ENCODE measurements around the gene ASIP.
"Not testable (repeated sequence)": the region's sequence is repeated elsewhere in the genome, so short reads cannot be mapped to it uniquely, and the experiment has no call there.

The ASIP gene

DNA sequence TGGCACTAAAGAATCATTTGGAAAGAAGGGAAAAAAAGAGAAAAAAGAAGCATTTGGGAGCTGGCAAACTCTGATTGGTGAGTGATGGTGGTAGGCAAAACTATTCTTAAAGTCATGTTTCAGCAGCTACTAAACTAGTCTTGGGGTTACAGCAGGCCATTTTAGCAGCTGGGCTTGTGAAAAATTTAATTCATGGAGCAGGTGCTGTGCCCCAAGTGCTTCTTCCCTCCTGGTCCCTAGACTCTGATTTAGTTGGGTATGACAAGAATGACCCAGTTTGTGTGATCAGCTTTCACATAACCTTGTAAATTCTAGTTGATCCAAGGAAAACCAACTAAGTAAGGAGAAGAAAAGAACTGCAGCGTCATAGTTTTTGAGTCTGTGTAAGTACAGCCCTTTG is 1.1 kb upstream of the ASIP start:
- DNase-seq (ENCODE audit: extremely low spot score, insufficient read length, low read depth) (no peak), FAIRE-seq (no peak)

DNA sequence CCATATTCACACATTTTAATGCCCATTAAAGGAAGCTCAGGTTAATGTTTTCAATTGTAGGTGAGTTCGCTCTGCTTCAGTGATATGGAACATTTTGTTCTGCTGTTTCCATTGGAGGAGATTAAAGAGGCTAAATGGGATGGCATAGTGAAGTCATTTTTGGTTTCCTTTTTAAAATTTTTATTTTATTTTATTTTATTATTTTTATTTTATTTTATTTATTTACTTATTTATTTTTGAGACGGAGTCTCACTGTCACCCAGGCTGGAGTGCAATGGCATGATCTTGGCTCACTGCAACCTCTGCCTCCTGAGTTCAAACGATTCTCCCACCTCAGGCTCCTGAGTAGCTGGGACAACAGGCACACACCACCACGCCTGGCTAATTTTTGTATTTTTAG is 792 bp downstream of the ASIP start:
- not testable (repeated sequence) for FAIRE-seq; DNase-seq (ENCODE audit: extremely low spot score, insufficient read length, low read depth)

DNA sequence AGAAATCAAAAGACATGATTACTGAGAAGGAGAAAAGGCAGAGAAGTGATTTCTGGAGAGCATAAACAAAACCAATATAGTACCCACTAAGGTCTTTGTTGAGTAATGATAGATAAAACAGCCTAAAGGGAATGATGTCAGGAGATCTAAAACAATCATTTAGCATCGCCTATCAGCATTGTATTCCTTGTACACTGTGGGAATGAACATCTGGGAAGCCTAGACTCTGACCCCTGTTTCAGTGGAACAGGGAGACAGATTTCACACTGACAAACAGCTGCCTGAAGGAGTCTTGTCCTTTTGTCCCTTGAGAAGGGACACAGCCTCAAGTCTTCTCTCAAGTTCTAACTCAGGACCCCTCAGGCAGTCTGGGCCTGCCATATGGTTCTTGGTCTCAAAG is 1.7 kb downstream of the ASIP start:
- no peak for DNase-seq (ENCODE audit: extremely low spot score, insufficient read length, low read depth)
- FAIRE-seq = no peak

DNA sequence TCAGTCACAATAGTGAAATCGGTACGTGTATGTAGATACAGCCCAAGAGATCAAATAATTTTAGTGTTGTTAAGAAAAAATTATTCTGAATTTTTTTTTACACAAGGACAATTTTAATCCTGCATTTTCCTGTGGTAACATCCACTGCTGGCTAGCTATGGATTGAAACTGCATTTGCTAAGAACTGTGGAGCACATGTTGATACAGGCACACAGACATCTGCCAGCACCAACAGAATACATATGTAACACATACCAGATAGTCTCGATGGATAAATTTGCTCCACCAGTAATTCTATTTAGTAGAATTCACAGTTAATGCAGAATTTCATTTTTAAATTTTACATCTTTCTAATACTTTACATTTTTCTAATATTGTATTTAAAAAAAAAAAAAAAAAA is 2.2 kb downstream of the ASIP start:
- FAIRE-seq (no peak), DNase-seq (ENCODE audit: extremely low spot score, insufficient read length, low read depth) (no peak)

DNA sequence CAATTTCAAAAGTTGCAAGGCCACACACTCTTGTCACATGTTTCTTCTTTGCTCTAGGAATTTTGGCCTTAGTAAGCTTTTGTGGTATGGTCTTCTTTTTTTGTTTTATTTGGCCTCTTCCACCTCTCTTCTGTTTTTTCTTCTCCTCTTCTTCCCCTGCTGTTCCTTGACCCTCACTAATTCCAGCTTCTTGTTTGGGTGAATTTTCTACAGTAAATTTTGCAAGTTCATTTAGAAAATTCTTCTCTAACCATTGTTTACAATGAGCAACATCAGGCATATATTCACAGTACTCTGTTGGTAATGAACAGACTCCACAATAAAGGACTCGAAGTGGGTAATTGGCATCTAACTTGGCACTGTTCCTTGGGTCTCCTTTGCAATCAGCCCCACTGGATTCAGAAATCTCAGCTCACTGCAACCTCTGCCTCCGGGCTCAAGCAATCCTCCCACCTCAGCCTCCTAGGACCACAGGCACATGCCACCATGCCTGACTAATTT is 5.0 kb downstream of the ASIP start:
- DNase-seq (ENCODE audit: extremely low spot score, insufficient read length, low read depth) (no peak), FAIRE-seq (no peak)

DNA sequence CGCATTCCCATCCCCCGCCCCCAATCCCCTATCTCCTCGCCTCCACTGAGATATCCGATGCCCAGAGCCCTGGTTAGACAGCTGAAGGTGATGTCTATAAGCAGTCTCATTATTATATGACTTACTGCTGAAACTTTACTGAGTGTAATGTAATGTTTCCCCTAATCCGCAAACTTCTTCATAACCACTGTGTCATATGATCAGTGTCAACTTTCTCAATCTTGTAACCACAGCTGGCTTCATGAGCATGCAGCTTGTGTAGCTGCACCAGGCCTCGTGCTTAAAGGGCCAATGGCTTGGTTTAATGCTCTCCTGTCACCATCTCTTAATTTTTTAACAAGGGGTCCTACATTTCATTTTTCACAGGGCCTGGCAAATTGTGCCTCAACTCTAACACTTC is 8.1 kb downstream of the ASIP start:
- FAIRE-seq = no peak
- DNase-seq (ENCODE audit: extremely low spot score, insufficient read length, low read depth) = no peak

DNA sequence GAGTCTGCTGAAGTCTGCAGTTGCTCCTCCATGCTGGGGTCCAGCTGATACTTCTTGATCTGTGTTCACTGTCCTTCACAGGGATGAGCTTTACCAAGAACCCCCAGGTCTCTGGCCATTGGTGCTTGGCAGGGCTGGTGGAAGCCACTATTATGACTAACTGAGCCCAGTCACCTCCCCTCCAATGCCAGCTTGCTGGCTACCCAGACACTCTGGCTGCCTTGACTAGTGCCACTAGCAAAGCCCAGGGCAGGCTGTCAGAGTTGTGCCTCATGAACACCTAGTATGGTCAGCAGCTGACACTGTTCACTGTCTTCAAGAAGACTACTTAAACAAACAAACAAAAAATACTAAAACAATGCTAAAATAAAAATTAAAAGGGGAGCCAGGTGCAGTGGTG is 8.8 kb downstream of the ASIP start:
- FAIRE-seq (no peak), DNase-seq (ENCODE audit: extremely low spot score, insufficient read length, low read depth) (no peak)

DNA sequence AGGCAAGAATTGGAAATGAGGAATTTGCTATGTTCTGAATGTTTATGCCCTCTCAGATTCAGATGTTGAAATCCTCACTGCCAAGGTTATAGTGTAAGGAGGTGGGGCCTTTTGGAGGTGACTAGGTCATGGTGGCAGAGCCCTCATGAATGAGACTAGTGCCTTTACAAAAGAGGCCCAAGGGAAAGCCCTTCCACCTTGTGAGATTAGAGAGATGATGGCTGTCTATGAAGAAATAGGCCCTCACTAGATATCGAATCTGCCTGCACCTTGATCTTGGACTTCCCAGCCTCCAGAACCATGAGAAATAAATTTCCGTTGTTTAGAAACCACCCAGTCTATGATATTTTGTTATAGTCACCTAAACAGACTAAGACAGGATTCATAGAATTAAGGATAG is 10.4 kb downstream of the ASIP start:
- DNase-seq (ENCODE audit: extremely low spot score, insufficient read length, low read depth) (no peak), FAIRE-seq (no peak)

DNA sequence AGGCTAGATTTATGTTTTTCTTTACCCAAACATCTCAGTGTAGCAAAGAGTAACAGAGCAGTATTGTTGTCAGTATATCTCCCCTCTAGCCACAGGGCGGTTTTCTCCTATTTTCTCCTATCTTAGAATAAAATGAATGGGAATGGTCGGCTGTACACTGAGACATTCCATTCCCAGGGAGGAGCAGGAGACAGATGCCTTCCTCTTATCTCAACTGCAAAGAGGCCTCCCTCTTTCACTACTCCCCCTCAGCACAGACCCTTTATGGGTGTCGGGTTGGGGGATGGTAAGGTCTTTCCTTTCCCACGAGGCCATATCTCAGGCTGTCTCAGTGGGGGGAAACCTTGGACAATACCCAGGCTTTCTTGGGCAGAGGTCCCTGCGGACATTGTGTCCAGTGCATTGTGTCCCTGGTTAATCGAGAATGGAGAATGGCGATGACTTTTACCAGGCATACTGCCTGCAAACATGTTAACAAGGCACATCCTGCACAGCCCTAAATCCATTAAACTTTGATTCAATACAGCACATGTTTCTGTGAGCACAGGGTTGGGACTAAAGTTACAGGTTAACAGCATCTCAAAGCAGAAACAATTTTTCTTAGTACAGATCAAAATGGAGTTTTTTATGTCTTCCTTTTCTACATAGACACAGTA is 11.3 kb downstream of the ASIP start:
- DNase-seq (ENCODE audit: extremely low spot score, insufficient read length, low read depth); FAIRE-seq: not testable (repeated sequence)

DNA sequence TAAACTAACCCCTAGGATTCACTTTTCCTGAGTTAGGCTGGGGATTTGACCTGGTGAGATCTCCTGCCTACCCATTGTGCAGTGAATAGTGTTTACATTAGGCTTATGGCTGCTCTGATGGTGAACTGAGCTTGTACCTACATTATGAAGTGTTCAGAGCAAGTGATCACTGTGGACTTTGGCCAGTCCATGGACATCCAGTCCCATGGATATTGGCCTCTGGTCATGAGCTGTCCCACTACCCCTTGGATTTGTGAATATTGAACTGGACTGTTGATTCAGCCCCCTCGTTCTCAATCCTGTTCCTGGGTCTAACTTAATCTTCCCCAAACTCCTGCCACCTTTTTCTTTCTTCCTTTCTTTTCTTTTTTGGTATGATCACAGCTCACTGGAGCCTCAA is 13.8 kb downstream of the ASIP start:
- DNase-seq (ENCODE audit: extremely low spot score, insufficient read length, low read depth) (no peak), FAIRE-seq (no peak)

DNA sequence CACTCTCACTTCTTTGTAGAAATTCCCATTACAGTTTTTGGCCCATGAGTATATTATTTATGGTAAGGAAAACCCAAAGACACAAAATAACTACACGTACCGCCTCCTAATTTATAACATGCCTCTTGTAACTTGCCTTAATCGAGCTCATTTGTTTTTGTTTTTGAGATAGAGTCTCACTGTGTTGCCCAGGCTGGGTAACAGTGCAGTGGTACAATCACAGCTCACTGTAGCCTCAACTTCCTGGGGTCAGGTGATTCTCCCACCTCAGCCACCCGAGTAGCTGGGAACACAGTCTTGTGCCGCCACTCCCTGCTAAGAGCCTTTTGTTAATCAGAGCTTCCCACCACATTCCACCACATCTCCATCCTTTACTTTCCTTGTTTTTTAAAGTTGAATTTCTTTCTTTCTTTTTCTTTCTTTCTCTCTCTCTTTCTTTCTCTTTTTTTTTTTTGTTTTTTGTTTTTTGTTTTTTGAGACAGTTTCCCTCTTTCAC is 15.5 kb downstream of the ASIP start:
- no peak for FAIRE-seq

DNA sequence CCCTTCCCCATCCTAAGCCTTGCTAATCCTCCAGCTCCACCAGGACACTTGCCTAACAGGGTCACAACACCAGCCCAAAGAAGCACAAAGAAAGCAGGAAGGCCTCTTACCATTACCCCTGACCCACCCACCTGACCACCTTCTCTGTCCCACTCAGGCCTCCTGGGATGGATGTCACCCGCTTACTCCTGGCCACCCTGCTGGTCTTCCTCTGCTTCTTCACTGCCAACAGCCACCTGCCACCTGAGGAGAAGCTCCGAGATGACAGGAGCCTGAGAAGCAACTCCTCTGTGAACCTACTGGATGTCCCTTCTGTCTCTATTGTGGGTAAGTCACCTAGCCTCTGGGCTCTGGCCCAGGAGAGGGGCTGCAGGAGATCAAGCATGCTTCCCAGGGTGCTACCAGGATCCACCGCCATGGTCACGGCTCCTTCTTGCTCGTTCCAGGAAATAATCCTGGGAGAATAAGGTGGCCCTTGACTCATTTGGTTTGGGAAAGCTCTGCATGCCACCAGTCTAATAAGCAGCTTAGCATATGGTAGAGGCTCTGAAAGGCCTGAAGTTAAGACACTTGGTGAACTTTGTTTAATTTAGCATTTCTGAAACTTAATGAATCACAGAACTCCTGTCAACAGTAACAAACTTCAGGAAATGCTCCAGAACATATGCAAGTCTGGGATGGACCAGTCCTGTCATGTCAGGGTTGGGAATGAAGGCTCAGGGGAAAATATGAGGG is 19.2 kb downstream of the ASIP start:
- FAIRE-seq (no peak), DNase-seq (ENCODE audit: extremely low spot score, insufficient read length, low read depth) (no peak)

More for the DNA sequence above, 15.5 kb downstream of the ASIP start:
- DNase-seq (ENCODE audit: extremely low spot score, insufficient read length, low read depth) = no peak

DNA sequence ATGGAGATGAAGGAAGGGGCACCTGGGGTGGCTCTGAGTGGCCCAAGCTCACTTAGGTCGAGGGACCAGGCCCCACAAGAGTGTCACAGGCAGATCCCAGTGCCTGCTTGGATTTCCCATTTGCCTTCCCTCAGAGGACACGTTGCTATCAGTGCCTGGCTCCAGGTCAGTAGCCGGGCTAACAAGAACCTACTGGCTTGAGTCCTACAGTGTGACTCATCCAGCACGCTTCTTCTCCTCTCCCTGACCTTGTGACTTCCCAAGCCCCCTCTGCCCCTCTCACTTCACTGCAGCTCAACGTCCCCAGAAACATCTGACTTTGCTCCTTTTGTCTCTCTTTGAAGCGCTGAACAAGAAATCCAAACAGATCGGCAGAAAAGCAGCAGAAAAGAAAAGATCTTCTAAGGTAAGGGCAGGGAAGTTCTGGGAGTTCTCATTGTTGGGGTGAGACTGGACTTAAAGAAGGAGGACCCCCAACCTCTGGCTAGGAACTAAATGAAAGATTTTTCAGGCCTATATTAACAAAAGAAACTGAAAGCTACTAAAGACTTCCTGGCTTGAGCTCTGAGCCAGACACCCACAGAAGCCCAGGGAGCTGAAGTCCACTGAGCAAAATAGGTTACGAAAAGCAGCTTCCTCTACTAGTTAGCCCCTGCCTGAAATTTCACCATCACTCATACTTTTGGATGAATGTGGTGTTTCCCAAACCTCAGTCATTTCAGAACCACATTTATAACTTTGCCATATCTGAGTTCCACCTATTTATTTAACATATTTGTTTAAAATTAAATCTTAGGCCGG is 21.5 kb downstream of the ASIP start:
- DNase-seq (ENCODE audit: extremely low spot score, insufficient read length, low read depth) (no peak), FAIRE-seq (no peak)

DNA sequence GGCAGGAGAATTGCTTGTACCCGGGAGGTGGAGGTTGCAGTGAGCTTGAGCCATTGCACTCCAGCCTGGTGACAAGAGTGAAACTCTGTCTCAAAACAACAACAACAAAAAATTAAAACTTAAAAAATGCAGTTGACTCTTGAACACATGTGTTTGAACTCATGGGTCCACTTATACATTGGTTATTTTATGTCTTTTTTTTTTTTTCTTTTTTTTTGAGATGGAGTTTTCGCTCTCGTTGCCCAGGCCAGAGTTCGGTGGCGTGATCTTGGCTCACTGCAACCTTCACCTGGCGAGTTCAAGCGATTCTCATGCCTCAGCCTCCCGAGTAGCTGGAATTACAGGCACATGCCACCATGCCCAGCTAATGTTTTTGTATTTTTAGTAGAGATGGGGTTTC is 22.2 kb downstream of the ASIP start:
- FAIRE-seq; DNase-seq (ENCODE audit: extremely low spot score, insufficient read length, low read depth): not testable (repeated sequence)

DNA sequence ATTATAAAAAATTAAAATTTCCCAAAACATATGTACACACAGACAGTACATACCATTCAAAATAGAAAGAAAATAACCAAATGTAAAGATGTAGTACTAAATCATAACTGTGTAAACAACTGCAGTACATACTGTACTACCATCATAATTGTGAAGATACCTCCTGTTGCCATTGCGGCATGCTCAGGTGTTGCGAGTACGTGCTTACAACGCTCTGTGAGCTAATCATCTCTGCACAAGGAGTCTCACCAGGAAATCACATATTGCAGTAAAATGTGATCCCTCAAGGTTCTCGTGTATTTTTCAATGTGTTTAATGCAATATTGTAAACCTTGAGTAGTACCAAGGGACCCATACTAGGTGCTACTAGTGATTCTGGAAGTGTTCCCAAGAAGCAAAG is 22.9 kb downstream of the ASIP start:
- FAIRE-seq = no peak

DNA sequence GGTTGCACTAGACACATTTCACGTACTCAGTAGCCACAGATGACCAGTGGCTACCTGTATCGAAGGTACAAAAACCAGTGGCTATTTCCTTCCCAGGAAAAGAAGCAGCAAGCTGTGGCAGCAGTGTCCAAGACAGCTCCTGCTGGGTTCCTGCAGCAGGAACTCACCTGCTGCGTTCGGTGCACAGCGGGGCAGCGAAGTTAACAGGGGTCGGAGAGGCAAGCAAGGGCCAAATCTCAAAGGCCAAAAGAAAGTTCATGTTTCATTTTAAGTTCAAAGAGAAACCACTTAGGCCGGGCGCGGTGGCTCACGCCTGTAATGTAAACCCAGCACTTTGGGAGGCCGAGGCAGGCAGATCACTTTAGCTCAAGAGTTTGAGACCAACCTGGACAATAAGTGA is 26.9 kb downstream of the ASIP start:
- DNase-seq (ENCODE audit: extremely low spot score, insufficient read length, low read depth) (no peak), FAIRE-seq (no peak)

More for the DNA sequence above, 22.9 kb downstream of the ASIP start:
- DNase-seq (ENCODE audit: extremely low spot score, insufficient read length, low read depth) = no peak

DNA sequence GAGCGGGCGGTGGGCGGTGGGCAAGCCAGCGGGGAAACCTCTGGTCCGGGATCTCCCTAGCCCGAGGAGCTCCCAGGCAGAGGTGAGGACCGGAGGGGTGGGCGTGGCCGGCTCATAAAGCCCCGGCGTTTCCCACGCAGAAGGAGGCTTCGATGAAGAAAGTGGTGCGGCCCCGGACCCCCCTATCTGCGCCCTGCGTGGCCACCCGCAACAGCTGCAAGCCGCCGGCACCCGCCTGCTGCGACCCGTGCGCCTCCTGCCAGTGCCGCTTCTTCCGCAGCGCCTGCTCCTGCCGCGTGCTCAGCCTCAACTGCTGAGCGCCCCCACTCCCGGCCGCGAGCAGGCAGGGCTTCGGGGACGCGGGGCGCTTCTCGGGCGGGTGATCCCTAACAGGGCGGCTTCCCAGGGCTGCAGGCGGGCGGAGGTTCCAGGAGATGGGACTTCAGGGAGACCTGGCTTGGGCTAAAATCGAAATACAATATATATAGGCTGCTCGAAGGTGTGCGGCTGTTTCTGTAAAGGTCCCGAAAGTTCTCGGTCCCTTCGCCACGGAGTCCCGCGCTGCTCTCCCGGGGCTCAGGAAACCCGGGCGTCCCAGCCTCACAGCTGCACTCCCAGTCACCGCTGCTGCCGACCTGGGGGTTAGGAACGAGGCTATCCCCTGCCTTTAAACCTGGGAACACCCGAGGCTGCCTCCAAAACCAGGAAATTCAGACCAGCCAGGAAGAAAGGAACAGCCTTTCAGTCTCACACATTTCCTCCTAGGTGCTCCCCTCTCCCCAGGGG is 27.8 kb downstream of the ASIP start:
- FAIRE-seq = no peak

DNA sequence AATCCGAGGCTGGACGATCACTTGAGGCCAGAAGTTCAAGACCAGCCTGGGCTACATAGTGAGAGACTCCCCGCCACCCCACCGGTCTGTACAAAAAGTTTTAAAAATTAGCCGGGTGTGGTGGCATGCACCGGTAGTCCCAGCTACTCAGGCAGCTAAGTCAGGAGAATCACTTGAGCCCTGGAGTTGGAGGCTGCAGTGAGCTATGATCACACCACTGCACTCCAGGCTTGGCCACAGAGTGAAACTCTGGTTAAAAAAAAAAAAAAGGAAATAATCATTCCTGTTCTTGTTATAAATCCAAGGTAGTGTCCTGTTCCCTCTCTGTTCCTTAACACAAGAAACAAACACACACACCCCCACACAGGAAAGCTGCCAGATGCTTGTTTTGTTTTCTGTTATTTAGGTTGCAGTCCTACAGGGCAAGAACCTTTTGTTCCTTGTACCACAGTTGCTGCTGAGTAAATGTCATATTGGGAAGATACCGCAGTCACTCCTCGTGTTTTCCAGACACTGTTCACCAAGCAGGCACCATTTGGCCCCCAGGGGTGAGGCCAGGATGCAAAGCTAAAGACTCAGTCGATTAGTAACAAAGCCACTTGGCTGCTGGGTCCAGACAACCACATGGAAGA is 28.9 kb downstream of the ASIP start:
- FAIRE-seq (no peak), DNase-seq (ENCODE audit: extremely low spot score, insufficient read length, low read depth) (no peak)

More for the DNA sequence above, 27.8 kb downstream of the ASIP start:
- DNase-seq (ENCODE audit: extremely low spot score, insufficient read length, low read depth) = no peak

DNA sequence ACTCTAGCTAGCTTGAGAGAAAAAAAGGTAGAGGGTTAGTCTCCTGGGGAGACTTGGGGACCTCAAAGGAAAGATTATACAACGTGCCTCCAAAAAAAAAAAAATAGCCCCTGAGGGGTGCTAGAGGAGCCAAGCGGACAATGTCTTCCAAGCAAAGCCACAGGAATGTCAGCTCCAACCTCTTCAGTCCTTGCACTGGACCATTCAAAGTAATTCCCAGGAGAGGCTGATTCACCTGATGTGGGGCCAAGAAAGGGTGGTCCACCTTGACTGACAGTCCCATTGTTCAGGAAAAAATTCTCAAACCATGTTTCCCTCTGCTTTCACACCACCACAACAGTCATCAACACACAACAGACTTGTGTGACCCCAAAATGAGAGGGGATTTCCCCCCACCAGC is 30.7 kb downstream of the ASIP start:
- no peak for FAIRE-seq
- no peak for DNase-seq (ENCODE audit: extremely low spot score, insufficient read length, low read depth)

Data from GM18507 (cell line).